Lower leg skin (tissue), 3 donors: ENCODE data around the gene CTNND1.

ENCODE experiments used
- POLR2A ChIP-seq, 2 donors: fragments of 450-650 bp; IDR thresholded peaks; one replicate each; pipeline ENCODE4 v1.6.1; 2016 to 2017; ENCODE audit warnings: antibody characterized with exemption in 2 of 2, mild to moderate bottlenecking in 1 of 2, moderate library complexity in 1 of 2
- TF ChIP-seq, protein P1 (sequence below), 3 donors: fragments of 450-650 bp; IDR thresholded peaks; one replicate each; pipeline ENCODE4 v1.5.1; 2016; ENCODE audit warnings: antibody characterized with exemption in 3 of 3, mild to moderate bottlenecking in 3 of 3, moderate library complexity in 2 of 3

DNA sequence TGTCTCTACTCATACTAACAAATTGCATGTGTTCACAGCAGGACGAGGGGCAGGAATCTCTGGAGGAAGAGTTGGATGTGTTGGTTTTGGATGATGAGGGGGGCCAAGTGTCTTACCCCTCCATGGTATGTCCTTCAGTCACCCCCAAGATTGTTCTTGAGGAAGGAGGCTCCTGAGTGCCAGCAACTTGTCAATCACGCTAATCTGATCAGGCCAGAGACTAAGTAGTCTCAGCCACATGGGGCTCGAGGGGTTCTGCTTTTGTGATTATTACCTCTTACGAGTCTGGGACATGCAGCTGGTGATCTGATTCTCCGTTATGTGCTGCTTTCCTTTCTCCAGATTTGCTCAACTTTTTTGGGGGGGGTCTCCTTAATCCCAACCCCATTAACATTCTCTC, 54.3 kb downstream of the CTNND1 start:
- TF ChIP-seq, protein P1, sequence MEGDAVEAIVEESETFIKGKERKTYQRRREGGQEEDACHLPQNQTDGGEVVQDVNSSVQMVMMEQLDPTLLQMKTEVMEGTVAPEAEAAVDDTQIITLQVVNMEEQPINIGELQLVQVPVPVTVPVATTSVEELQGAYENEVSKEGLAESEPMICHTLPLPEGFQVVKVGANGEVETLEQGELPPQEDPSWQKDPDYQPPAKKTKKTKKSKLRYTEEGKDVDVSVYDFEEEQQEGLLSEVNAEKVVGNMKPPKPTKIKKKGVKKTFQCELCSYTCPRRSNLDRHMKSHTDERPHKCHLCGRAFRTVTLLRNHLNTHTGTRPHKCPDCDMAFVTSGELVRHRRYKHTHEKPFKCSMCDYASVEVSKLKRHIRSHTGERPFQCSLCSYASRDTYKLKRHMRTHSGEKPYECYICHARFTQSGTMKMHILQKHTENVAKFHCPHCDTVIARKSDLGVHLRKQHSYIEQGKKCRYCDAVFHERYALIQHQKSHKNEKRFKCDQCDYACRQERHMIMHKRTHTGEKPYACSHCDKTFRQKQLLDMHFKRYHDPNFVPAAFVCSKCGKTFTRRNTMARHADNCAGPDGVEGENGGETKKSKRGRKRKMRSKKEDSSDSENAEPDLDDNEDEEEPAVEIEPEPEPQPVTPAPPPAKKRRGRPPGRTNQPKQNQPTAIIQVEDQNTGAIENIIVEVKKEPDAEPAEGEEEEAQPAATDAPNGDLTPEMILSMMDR (IDR thresholded peaks at IDR 0.05), result no peak
- no peak for TF ChIP-seq POLR2A (IDR thresholded peaks at IDR 0.05)
